Esophagus squamous epithelium (tissue), 5 donors: ENCODE measurements around the gene DHCR24. TPM values are rescaled to one million over a fixed set of nuclear protein-coding genes. Genes with fewer than 3 reads are reported as not detected.
A peak's percentile ranks its signal among the peaks of the same experiment; 100 is the strongest.
"Not testable (repeated sequence)": the region's sequence is repeated elsewhere in the genome, so short reads cannot be mapped to it uniquely, and the experiment has no call there.

Experiments
- DNase-seq: peaks from one replicate; lab custom pipeline; 2025; lab: John Stamatoyannopoulos, UW
- H3K27ac ChIP-seq, 4 donors: fragments of 200-600 bp; sonication (generic); one replicate each; pipeline ENCODE4 v1.5.1; 2016 to 2019; ENCODE audit warnings: mild to moderate bottlenecking in 1 of 4
- H3K27me3 ChIP-seq, 4 donors: fragments of 200-600 bp; sonication (generic); 1 replicate in 3 of 4; 2 replicates in 1 of 4; pipeline versions ENCODE4 v1.5.1 to v1.6.0; 2017 to 2021; ENCODE audit warnings: antibody characterized with exemption in 1 of 4
- H3K36me3 ChIP-seq, 3 donors: fragments of 200-600 bp; sonication (generic); one replicate each; pipeline ENCODE4 v1.5.1; 2016 to 2019
- H3K4me1 ChIP-seq, 3 donors: fragments of 200-600 bp; sonication (generic); one replicate each; pipeline ENCODE4 v1.5.1; 2017 to 2019
- H3K4me3 ChIP-seq, 4 donors: fragments of 200-600 bp; sonication (generic); 1 replicate in 3 of 4; 2 replicates in 1 of 4; pipeline ENCODE4 v1.5.1; 2016 to 2019; ENCODE audit warnings: mild to moderate bottlenecking in 2 of 4, moderate library complexity in 1 of 4
- H3K9me3 ChIP-seq, 3 donors: fragments of 200-600 bp; sonication (generic); one replicate each; pipeline ENCODE4 v1.5.1; 2016 to 2019
- CTCF ChIP-seq, 6 experiments: fragments of 450-650 bp in 4 of 6; fragments of 200-600 bp in 2 of 6; sonication (generic) in 2 of 6; IDR thresholded peaks; one replicate each; pipeline ENCODE4 v1.5.1; 2016 to 2019; ENCODE audit warnings: antibody characterized with exemption in 6 of 6, mild to moderate bottlenecking in 4 of 6, moderate library complexity in 4 of 6
- POLR2A ChIP-seq, 4 donors: fragments of 450-650 bp; IDR thresholded peaks; one replicate each; pipeline ENCODE4 v1.6.1; 2017; ENCODE audit warnings: antibody characterized with exemption in 4 of 4, mild to moderate bottlenecking in 4 of 4, moderate library complexity in 3 of 4
- WGBS, 2 donors: methylation state at CpG; one replicate each; pipeline ENCODE4 v1.1.5; 2018; 5-methylcytosine and 5-hydroxymethylcytosine counted together
- intact Hi-C: fragments of 100-400 bp; cut with DNase I; formaldehyde crosslinking; loops from one replicate; pipeline ENCODE4 v1.15.0; 2022
- total RNA-seq, 4 donors: library from RNA; depleted of rRNA; stranded (reverse); fragments of >200 nt; gene quantifications; one replicate each; pipeline ENCODE4 v1.1.0, GENCODE V29; 2016
- donor health status: DM: yes; HTN: yes; CAD: no.

Gene DHCR24
- total RNA-seq, result 100 to 1,000 TPM; 285 to 499 (median 340) TPM

- intact Hi-C loops, result loop anchor here (10.0 kb wide), 1 partner anchor 58 kb away; no protein-coding TSS in a partner anchor
- Histone ChIP-seq H3K4me1 (peaks cover 18 to 71% (median 26%) of the 10 kb centered on the region in 3 donors), H3K4me3 (peak within 1 kb of the TSS; percentile 74 to 92 (median 80)), H3K9me3 (no peaks in the 10 kb centered on the region), H3K36me3 (peaks cover 0 to 19% (median 0%) of the 10 kb centered on the region in 3 donors), H3K27me3 (no peaks in the 10 kb centered on the region), H3K27ac (peak within 1 kb of the TSS; percentile 83 to 93 (median 90))
- TF ChIP-seq POLR2A (IDR thresholded peaks at IDR 0.05) (peak in 3 of 4 donors; percentile 60 to 91 (median 65)), CTCF (IDR thresholded peaks at IDR 0.05) (peak in 1 of 6 experiments; percentile 12)
- WGBS, 2 donors, result 0 to 1% methylated on average over 12 to 19 of the region's 109 CpGs
- DNase-seq, result no peak
Observed at GRCh38 chr1:54886724-54887664, at the start of gene DHCR24. Gene DHCR24, minus strand, starts transcription at chr1:54887195. Its CDS starts 76 bp downstream, at chr1:54887119.

GRCh38 chr1:54936791-54937190 lies 49.8 kb upstream of the DHCR24 start:
- TF ChIP-seq POLR2A (IDR thresholded peaks at IDR 0.05) (no peak), CTCF (IDR thresholded peaks at IDR 0.05) (no peak)
- no peaks in the 10 kb centered on the region for H3K36me3 ChIP-seq
- DNase-seq, result no peak
- WGBS, 2 donors, result 5 to 63% methylated on average over 3 to 4 of the region's 4 CpGs
- peaks cover 0 to 3% (median 0%) of the 10 kb centered on the region in 3 donors for H3K9me3 ChIP-seq
- H3K27me3 ChIP-seq, result no peaks in the 10 kb centered on the region
- H3K4me3 ChIP-seq, result peak overlapping the region in 1 of 4 donors; percentile 6
- peak overlapping the region; percentile 71 to 84 (median 77) for H3K27ac ChIP-seq
- intact Hi-C loops, result no loop called here
- H3K4me1 ChIP-seq, result peaks cover 4 to 40% (median 6%) of the 10 kb centered on the region in 3 donors

- TF ChIP-seq CTCF (IDR thresholded peaks at IDR 0.05) (no peak), POLR2A (IDR thresholded peaks at IDR 0.05) (no peak)
- intact Hi-C loops, result no loop called here
- H3K4me3 ChIP-seq, result no peak overlapping the region
- peaks cover 0 to 3% (median 0%) of the 10 kb centered on the region in 3 donors for H3K9me3 ChIP-seq
- peak overlapping the region in 1 of 4 donors; percentile 84 for H3K27ac ChIP-seq
- H3K27me3 ChIP-seq, result no peaks in the 10 kb centered on the region
- no peaks in the 10 kb centered on the region for H3K36me3 ChIP-seq
- peaks cover 4 to 40% (median 6%) of the 10 kb centered on the region in 3 donors for H3K4me1 ChIP-seq
- DNase-seq, result no peak
Observed at GRCh38 chr1:54934869-54935268, 47.9 kb upstream of the DHCR24 start.

- H3K4me1 ChIP-seq, result peaks cover 4 to 45% (median 6%) of the 10 kb centered on the region in 3 donors
- H3K27ac ChIP-seq, result peak overlapping the region in 1 of 4 donors; percentile 22
- H3K4me3 ChIP-seq, DNase-seq, H3K9me3 ChIP-seq, intact Hi-C loops, H3K36me3 ChIP-seq, H3K27me3 ChIP-seq: not testable (repeated sequence)
- 81 to 88% methylated on average over 6 of the region's 6 CpGs for WGBS, 2 donors
Observed at GRCh38 chr1:54934081-54934480, 47.1 kb upstream of the DHCR24 start.

- H3K4me1 ChIP-seq, result peaks cover 0 to 49% (median 21%) of the 10 kb centered on the region in 3 donors
- intact Hi-C loops, result no loop called here
- no peak overlapping the region for H3K27ac ChIP-seq
- TF ChIP-seq CTCF (IDR thresholded peaks at IDR 0.05), result no peak
- TF ChIP-seq POLR2A (IDR thresholded peaks at IDR 0.05), result no peak
- peaks cover 0 to 3% (median 0%) of the 10 kb centered on the region in 3 donors for H3K9me3 ChIP-seq
- no peak overlapping the region for H3K4me3 ChIP-seq
- no peaks in the 10 kb centered on the region for H3K36me3 ChIP-seq
- no peak for DNase-seq
- 88% methylated on average over 1 of the region's 1 CpG for WGBS, 2 donors
- H3K27me3 ChIP-seq, result no peaks in the 10 kb centered on the region
Observed at GRCh38 chr1:54931275-54931840, 44.4 kb upstream of the DHCR24 start.
